Spleen (tissue), 7 donors: Measurements from ENCODE around the gene C19orf12.

Experiments used
- CTCF ChIP-seq, 11 experiments: fragments of 200-600 bp in 7 of 11; fragments of 450-650 bp in 4 of 11; sonication (generic) in 4 of 11; IDR thresholded peaks in 8 of 11; conservative IDR thresholded peaks in 3 of 11; 1 replicate in 7 of 11; 2 replicates in 4 of 11; pipeline versions ENCODE4 v1.4.0 to v1.8.0; 2016 to 2021; ENCODE audit warnings: antibody characterized with exemption in 11 of 11, inconsistent platforms in 4 of 11, mild to moderate bottlenecking in 1 of 11
- POLR2A ChIP-seq, 3 donors: fragments of 450-650 bp; IDR thresholded peaks; one replicate each; pipeline ENCODE4 v1.5.1; 2017; ENCODE audit warnings: antibody characterized with exemption in 3 of 3, mild to moderate bottlenecking in 1 of 3
- POLR2AphosphoS5 ChIP-seq, 3 donors: sonication (generic); formaldehyde crosslinking; IDR thresholded peaks; one replicate each; pipeline ENCODE4 v1.5.1; 2017; ENCODE audit warnings: antibody characterized with exemption in 3 of 3
- donor health status: DM: no; HTN: no; CAD: no; lungs with moderate emphysema.
- donor health status: DM: no; HTN: no; CAD: no.
- donor health status: DM: no; HTN: no; CAD: no.

GRCh38 chr19:29761575-29762232 lies 46.6 kb upstream of the C19orf12 start:
- no peak for TF ChIP-seq CTCF (IDR thresholded peaks at IDR 0.05 in 8 of 11, conservative IDR thresholded peaks at IDR 0.05 in 3 of 11)
- no peak for TF ChIP-seq POLR2A (IDR thresholded peaks at IDR 0.05)
- TF ChIP-seq POLR2AphosphoS5 (IDR thresholded peaks at IDR 0.05), result no peak
